ENCODE results near the gene IL17RE.

Gene IL17RE

GRCh38 chr3:9909221-9910013 is 6.8 kb downstream of the IL17RE start:
- peak in 1 of 2 experiments; percentile 26 for DNase-seq

GRCh38 chr3:9911863-9912262 is 9.2 kb downstream of the IL17RE start:
- DNase-seq: no peak

- DNase-seq: no peak
Observed at GRCh38 chr3:9912294-9912935, 9.8 kb downstream of the IL17RE start.

- no peak for DNase-seq
Observed at GRCh38 chr3:9913601-9914000, 11.0 kb downstream of the IL17RE start.

- DNase-seq: no peak
Observed at GRCh38 chr3:9914011-9914410, 11.4 kb downstream of the IL17RE start.

- no peak for DNase-seq
Observed at GRCh38 chr3:9914559-9915253, 12.1 kb downstream of the IL17RE start.

GRCh38 chr3:9915254-9916141 is 12.8 kb downstream of the IL17RE start:
- DNase-seq: peak; percentile 10 to 30

- DNase-seq: no peak
Observed at GRCh38 chr3:9916346-9916733, 13.7 kb downstream of the IL17RE start.

- DNase-seq: peak; percentile 28 to 50
Observed at GRCh38 chr3:9916734-9917680, 14.4 kb downstream of the IL17RE start, which contains the start of gene IL17RC. Gene IL17RC (plus strand): TSS chr3:9917098. CDS start chr3:9917316, 218 bp downstream.

- no peak for DNase-seq
Observed at GRCh38 chr3:9917820-9918219, 15.2 kb downstream of the IL17RE start.

- no peak for DNase-seq
Observed at GRCh38 chr3:9918261-9919038, 15.8 kb downstream of the IL17RE start.

- DNase-seq: no peak
Observed at GRCh38 chr3:9928158-9928557, 25.5 kb downstream of the IL17RE start.

GRCh38 chr3:9930804-9931418 is 28.3 kb downstream of the IL17RE start:
- no peak for DNase-seq

- DNase-seq: no peak
Observed at GRCh38 chr3:9932535-9932842, 29.8 kb downstream of the IL17RE start.

GRCh38 chr3:9932843-9933560 is 30.4 kb downstream of the IL17RE start:
- peak; percentile 88 to 93 for DNase-seq

GRCh38 chr3:9933561-9934234 is 31.1 kb downstream of the IL17RE start, which contains the start of gene CRELD1:
Gene CRELD1 (plus strand): TSS chr3:9933834. CDS start chr3:9934439, 605 bp downstream.
- DNase-seq: peak; percentile 96 to 98

GRCh38 chr3:9934235-9934621 is 31.6 kb downstream of the IL17RE start:
- DNase-seq: no peak

- DNase-seq: no peak
Observed at GRCh38 chr3:9934993-9935392, 32.3 kb downstream of the IL17RE start.

GRCh38 chr3:9935966-9936510 is 33.4 kb downstream of the IL17RE start:
- DNase-seq: no peak
